ENCODE data around the gene PIWIL4. TPM values are rescaled to one million over a fixed set of nuclear protein-coding genes. Genes with fewer than 3 reads are reported as not detected.

The PIWIL4 gene
- total RNA-seq, 1 experiment from 2014 or later, result 0.15 TPM

GRCh38 chr11:94666792-94667721 lies 99.9 kb downstream of the PIWIL4 start:
- no peak overlapping the region for H2AFZ ChIP-seq (ENCODE audit: low read length)
- TF ChIP-seq EZH2 (IDR thresholded peaks at IDR 0.05; ENCODE audit: low read length, unreplicated experiment) (no peak), EZH2phosphoT487 (IDR thresholded peaks at IDR 0.05; ENCODE audit: borderline replicate concordance, low read length) (no peak), CTCF (conservative IDR thresholded peaks at IDR 0.05; ENCODE audit: low read depth, low read length) (no peak)
- no peak overlapping the region for H3K4me3 ChIP-seq (ENCODE audit: low read length)
- intact Hi-C loops (cut with micrococcal nuclease), result no loop called here
- H3K9me3 ChIP-seq (ENCODE audit: low read length), result no peaks in the 10 kb centered on the region
- no TSS peak for BruUV-seq (replicated peaks)
- H3K9me2 ChIP-seq (replicated peaks; ENCODE audit: low read length), result no peaks in the 10 kb centered on the region
- H3K9ac ChIP-seq (ENCODE audit: low read length), result no peak overlapping the region
- H4K20me1 ChIP-seq (ENCODE audit: low read length), result no peaks in the 10 kb centered on the region
- H3F3A ChIP-seq (ENCODE audit: low read length, unreplicated experiment), result no peaks in the 10 kb centered on the region
- ChIA-PET POLR2A (ENCODE audit: unreplicated experiment) (no interaction called here), CTCF (no interaction called here)
- no peaks in the 10 kb centered on the region for H3K36me3 ChIP-seq (ENCODE audit: low read depth, low read length)
- H3K27ac ChIP-seq (ENCODE audit: low read length), result no peak overlapping the region
- no peaks in the 10 kb centered on the region for H3K27me3 ChIP-seq (ENCODE audit: low read length)
- ATAC-seq (no peak), DNase-seq (no peak)
- H3K79me2 ChIP-seq (ENCODE audit: low read length), result no peaks in the 10 kb centered on the region
- peaks cover 37% of the 10 kb centered on the region for H3K4me1 ChIP-seq (ENCODE audit: insufficient read depth, low read length)
- H3K4me2 ChIP-seq (ENCODE audit: low read length), result no peak overlapping the region

- no peaks in the 10 kb centered on the region for H3K9me2 ChIP-seq (replicated peaks; ENCODE audit: low read length)
- no peak overlapping the region for H2AFZ ChIP-seq (ENCODE audit: low read length)
- no peaks in the 10 kb centered on the region for H3K27me3 ChIP-seq (ENCODE audit: low read length)
- no peak for ATAC-seq
- POLR2A ChIA-PET (ENCODE audit: unreplicated experiment), result no interaction called here
- no peaks in the 10 kb centered on the region for H4K20me1 ChIP-seq (ENCODE audit: low read length)
- H3K27ac ChIP-seq (ENCODE audit: low read length), result no peak overlapping the region
- no peak overlapping the region for H3K4me2 ChIP-seq (ENCODE audit: low read length)
- TF ChIP-seq CTCF (conservative IDR thresholded peaks at IDR 0.05; ENCODE audit: low read depth, low read length), result no peak
- no peak for TF ChIP-seq EZH2phosphoT487 (IDR thresholded peaks at IDR 0.05; ENCODE audit: borderline replicate concordance, low read length)
- TF ChIP-seq EZH2 (IDR thresholded peaks at IDR 0.05; ENCODE audit: low read length, unreplicated experiment), result no peak
- BruUV-seq (replicated peaks), result no TSS peak
- CTCF ChIA-PET, result no interaction called here
- no peaks in the 10 kb centered on the region for H3K9me3 ChIP-seq (ENCODE audit: low read length)
- H3F3A ChIP-seq (ENCODE audit: low read length, unreplicated experiment), result no peaks in the 10 kb centered on the region
- H3K4me3 ChIP-seq (ENCODE audit: low read length), result no peak overlapping the region
- intact Hi-C loops (cut with micrococcal nuclease), result no loop called here
- H3K9ac ChIP-seq (ENCODE audit: low read length), result no peak overlapping the region
- no peak for DNase-seq
- peaks cover 24% of the 10 kb centered on the region for H3K4me1 ChIP-seq (ENCODE audit: insufficient read depth, low read length)
- no peaks in the 10 kb centered on the region for H3K79me2 ChIP-seq (ENCODE audit: low read length)
- no peaks in the 10 kb centered on the region for H3K36me3 ChIP-seq (ENCODE audit: low read depth, low read length)
Observed at GRCh38 chr11:94668212-94668793, 101.1 kb downstream of the PIWIL4 start.

DNA sequence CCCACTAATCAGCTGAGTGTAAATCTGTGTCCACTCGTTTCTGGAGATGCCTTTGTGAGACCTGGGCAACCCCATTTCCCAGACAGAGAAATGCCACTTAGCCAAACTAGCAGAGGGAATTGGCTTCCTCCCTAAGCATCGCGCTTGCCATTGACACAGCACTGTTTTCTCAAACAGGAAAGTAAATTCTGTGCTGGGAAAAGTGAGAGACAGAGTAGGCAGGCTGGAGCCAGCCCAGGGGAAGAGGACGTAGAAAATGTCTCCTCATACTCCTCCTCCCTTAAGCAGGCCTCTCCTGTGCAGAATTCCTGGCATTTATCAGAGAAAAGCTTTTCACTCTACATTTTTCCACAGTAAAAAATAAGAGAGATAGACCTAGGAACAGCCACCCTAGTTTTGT lies 101.9 kb downstream of the PIWIL4 start:
- intact Hi-C loops (cut with micrococcal nuclease), result no loop called here
- H4K20me1 ChIP-seq (ENCODE audit: low read length), result no peaks in the 10 kb centered on the region
- POLR2A ChIA-PET (ENCODE audit: unreplicated experiment), result no interaction called here
- H3K9me2 ChIP-seq (replicated peaks; ENCODE audit: low read length), result no peaks in the 10 kb centered on the region
- no peaks in the 10 kb centered on the region for H3F3A ChIP-seq (ENCODE audit: low read length, unreplicated experiment)
- H3K9me3 ChIP-seq (ENCODE audit: low read length), result no peaks in the 10 kb centered on the region
- TF ChIP-seq EZH2phosphoT487 (IDR thresholded peaks at IDR 0.05; ENCODE audit: borderline replicate concordance, low read length) (no peak), CTCF (conservative IDR thresholded peaks at IDR 0.05; ENCODE audit: low read depth, low read length) (no peak), EZH2 (IDR thresholded peaks at IDR 0.05; ENCODE audit: low read length, unreplicated experiment) (no peak)
- H3K4me3 ChIP-seq (ENCODE audit: low read length), result no peak overlapping the region
- H3K36me3 ChIP-seq (ENCODE audit: low read depth, low read length), result no peaks in the 10 kb centered on the region
- H3K79me2 ChIP-seq (ENCODE audit: low read length), result no peaks in the 10 kb centered on the region
- no peak overlapping the region for H2AFZ ChIP-seq (ENCODE audit: low read length)
- ATAC-seq, result no peak
- peaks cover 27% of the 10 kb centered on the region for H3K4me1 ChIP-seq (ENCODE audit: insufficient read depth, low read length)
- H3K4me2 ChIP-seq (ENCODE audit: low read length), result no peak overlapping the region
- H3K27me3 ChIP-seq (ENCODE audit: low read length), result no peaks in the 10 kb centered on the region
- no peak overlapping the region for H3K27ac ChIP-seq (ENCODE audit: low read length)
- no TSS peak for BruUV-seq (replicated peaks)
- CTCF ChIA-PET, result no interaction called here
- DNase-seq, result no peak
- H3K9ac ChIP-seq (ENCODE audit: low read length), result no peak overlapping the region
